ENCODE results near the gene APEX1.
A peak's percentile ranks its signal among the peaks of the same experiment; 100 is the strongest.
"Not testable (repeated sequence)": the region's sequence is repeated elsewhere in the genome, so short reads cannot be mapped to it uniquely, and the experiment has no call there.

Gene APEX1

DNA sequence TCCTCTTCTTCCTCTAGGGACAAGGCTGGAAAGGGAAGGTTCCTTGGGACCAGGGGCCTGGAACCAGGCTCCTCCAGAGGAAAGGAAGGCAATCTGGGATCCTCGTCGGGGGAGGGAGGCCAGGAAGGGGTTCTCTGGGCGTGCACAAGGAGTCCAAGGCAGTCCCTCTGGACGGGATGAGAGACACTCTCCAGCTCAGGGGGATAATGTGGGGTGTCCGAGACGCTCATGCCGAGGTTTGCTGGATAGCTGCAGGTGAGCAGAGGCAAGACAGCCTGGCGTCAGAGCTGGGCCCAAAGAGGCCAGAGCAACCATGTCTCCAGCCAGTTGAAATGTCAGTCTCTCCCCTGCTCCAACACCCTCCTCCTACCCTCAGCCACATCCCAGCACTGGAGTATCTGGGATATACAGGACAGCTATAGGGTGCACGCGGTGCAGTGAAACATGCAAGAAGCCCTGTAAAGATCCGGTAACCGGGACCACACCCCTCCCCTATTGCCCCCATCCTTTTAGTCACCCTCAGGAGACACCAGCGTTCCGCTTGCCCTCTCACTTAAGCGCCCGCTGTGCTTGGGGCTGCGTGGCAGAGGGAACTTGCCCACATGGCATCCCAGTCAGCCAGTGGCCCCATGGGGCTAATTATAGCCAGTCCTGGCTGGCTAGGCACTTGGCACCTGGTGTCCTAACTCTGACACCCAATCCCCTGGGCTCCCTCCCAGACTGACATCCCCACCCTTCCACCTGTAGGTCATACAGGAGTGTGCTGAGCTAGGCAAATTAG lies 19.3 kb upstream of the APEX1 start, which contains the start of gene KLHL33:
Gene KLHL33, minus strand, starts transcription at position 585 of the 781 bp plus-strand sequence. Its CDS starts 355 bp downstream, at position 230.
- no peak for DNase-seq (ENCODE audit: low read depth)
- peak within 1 kb of the TSS; percentile 31 for H3K4me3 ChIP-seq (ENCODE audit: control insufficient read depth, low read depth, low read length)
- TF ChIP-seq, protein P1, sequence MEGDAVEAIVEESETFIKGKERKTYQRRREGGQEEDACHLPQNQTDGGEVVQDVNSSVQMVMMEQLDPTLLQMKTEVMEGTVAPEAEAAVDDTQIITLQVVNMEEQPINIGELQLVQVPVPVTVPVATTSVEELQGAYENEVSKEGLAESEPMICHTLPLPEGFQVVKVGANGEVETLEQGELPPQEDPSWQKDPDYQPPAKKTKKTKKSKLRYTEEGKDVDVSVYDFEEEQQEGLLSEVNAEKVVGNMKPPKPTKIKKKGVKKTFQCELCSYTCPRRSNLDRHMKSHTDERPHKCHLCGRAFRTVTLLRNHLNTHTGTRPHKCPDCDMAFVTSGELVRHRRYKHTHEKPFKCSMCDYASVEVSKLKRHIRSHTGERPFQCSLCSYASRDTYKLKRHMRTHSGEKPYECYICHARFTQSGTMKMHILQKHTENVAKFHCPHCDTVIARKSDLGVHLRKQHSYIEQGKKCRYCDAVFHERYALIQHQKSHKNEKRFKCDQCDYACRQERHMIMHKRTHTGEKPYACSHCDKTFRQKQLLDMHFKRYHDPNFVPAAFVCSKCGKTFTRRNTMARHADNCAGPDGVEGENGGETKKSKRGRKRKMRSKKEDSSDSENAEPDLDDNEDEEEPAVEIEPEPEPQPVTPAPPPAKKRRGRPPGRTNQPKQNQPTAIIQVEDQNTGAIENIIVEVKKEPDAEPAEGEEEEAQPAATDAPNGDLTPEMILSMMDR (conservative IDR thresholded peaks at IDR 0.05; ENCODE audit: control insufficient read depth, insufficient read depth, low read depth, low read length): no peak

DNA sequence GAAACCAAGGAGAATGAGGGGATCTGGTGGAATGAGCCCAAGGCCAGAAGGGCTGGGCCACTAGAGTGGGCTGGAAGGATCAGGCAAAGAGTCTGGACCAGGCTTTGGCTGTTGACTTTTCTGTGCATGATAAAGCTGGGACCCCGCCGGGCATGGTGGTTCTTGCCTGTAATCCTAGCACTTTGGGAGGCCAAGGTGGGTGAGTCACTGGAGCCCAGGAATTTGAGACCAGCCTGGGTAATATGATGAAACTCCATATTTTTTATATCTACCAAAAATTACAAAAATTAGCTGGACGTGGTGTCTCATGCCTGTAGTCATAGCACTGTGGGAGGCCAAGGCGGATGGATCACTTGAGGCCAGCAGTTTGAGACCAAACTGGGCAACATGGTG lies 18.7 kb upstream of the APEX1 start:
- H3K4me3 ChIP-seq (ENCODE audit: control insufficient read depth, low read depth, low read length): no peak overlapping the region
- TF ChIP-seq, protein P1 (conservative IDR thresholded peaks at IDR 0.05; ENCODE audit: control insufficient read depth, insufficient read depth, low read depth, low read length): no peak
- DNase-seq (ENCODE audit: low read depth): peak; percentile 76

DNA sequence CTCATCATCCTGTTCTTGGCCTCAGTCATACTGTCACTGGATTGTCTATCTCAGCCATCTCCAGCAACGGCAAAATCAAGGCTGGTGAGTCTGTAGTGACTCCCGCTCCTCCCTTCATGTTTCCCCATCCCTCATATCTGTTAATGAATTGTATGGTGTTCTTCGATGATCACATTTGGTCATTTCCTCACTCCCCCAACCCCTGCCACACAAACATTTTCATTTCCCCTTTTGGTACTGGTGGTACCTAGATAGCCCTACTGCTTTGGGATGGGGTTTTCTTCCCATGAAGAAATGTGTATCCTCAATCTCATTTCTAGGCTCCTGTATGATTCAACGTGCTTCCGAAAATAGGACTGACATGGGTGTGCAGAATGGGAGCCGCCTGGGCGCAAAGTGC lies 16.4 kb upstream of the APEX1 start:
- no peak overlapping the region for H3K4me3 ChIP-seq (ENCODE audit: control insufficient read depth, low read depth, low read length)
- no peak for DNase-seq (ENCODE audit: low read depth)
- TF ChIP-seq, protein P1 (conservative IDR thresholded peaks at IDR 0.05; ENCODE audit: control insufficient read depth, insufficient read depth, low read depth, low read length): no peak

GRCh38 chr14:20440465-20440864 lies 14.6 kb upstream of the APEX1 start:
- no peak for DNase-seq (ENCODE audit: low read depth)
- H3K4me3 ChIP-seq (ENCODE audit: control insufficient read depth, low read depth, low read length): no peak overlapping the region
- TF ChIP-seq, protein P1 (conservative IDR thresholded peaks at IDR 0.05; ENCODE audit: control insufficient read depth, insufficient read depth, low read depth, low read length): no peak

- TF ChIP-seq, protein P1 (conservative IDR thresholded peaks at IDR 0.05; ENCODE audit: control insufficient read depth, insufficient read depth, low read depth, low read length): no peak
- no peak overlapping the region for H3K4me3 ChIP-seq (ENCODE audit: control insufficient read depth, low read depth, low read length)
- peak; percentile 16 for DNase-seq (ENCODE audit: low read depth)
Measured at GRCh38 chr14:20440882-20441281, 14.1 kb upstream of the APEX1 start.

DNA sequence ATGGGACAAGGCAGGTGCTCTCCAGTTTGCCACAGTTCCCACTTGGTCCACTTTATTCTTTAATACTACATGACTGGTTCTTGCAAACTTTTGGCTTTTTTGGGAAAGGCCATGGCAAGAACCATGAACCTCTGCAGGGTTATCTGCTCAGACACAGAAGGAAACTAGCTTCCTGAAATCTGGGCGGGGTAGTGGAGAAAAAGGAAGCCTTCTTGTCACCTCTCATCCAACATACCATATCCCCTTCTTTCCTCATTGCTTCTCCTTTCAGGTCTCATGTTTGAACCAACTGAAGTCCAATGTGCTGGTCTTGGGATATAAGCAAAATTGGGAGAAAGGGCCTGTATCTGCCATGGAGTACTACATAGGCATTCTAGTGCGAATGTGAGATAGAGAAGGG lies 13.6 kb upstream of the APEX1 start:
- H3K4me3 ChIP-seq (ENCODE audit: control insufficient read depth, low read depth, low read length): no peak overlapping the region
- no peak for DNase-seq (ENCODE audit: low read depth)
- TF ChIP-seq, protein P1 (conservative IDR thresholded peaks at IDR 0.05; ENCODE audit: control insufficient read depth, insufficient read depth, low read depth, low read length): no peak

DNA sequence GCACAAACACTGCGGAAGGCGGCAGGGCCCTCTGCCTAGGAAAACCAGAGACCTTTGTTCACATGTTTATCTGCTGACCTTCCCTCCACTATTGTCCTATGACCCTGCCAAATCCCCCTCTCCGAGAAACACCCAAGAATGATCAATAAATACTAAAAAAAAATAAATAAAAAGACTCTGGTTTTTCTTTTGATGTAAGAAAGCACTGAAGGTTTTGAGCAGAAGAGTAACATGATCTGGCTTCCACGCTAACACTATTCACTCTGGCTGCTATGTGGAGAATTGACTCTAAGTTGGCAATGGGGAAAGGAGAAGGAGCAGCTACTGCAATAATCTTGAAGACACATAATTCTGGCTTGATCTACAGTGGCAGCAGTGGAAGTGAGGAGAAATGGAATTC lies 11.4 kb upstream of the APEX1 start:
- DNase-seq (ENCODE audit: low read depth); H3K4me3 ChIP-seq (ENCODE audit: control insufficient read depth, low read depth, low read length): not testable (repeated sequence)

Data from fibroblast of mammary gland (primary cell).